ENCODE measurements around the gene CREB3.

DNA sequence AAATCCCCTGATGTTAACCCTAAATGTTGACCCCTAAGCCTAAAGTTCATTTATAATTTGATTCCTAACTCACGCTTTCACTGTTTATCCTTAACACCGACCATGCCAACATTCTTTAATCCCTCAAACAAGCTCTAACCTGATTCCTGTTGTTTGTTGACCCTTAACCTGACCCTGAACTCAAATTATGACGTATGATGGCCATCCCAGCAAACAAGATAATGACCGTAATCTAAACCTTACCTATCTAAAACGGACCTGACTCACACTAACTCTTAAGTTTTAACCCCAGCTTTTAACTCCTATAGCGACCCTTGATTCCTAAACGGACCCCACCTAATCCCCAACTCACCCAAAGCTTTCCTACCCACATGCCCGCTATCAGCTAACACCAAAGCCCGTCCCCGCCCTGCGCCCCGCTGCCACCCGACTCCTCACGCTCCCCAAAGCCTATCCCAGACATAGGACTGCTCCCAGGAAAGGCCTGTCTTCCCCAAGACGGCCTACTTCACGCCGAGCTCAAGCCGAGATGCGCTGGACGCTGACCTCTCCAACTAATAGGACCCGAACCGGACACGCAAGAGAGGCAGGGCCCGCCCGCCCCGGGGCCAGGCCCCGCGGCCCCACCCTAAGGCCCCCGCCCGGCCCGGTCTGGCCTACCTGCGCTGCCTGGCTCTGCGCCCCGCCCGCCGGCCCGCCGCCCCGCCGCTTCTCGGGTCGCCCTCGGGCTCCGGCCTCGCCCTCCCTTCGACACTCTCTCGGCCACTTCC is 866 bp upstream of the CREB3 start:
- TF ChIP-seq, protein P1, sequence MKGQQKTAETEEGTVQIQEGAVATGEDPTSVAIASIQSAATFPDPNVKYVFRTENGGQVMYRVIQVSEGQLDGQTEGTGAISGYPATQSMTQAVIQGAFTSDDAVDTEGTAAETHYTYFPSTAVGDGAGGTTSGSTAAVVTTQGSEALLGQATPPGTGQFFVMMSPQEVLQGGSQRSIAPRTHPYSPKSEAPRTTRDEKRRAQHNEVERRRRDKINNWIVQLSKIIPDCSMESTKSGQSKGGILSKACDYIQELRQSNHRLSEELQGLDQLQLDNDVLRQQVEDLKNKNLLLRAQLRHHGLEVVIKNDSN (CRISPR knock-in tag; IDR thresholded peaks at IDR 0.05), result no peak
- TF ChIP-seq DIDO1 (tag; IDR thresholded peaks at IDR 0.05; ENCODE audit: low read depth) (no peak), HCFC1 (IDR thresholded peaks at IDR 0.05; ENCODE audit: low read depth, low read length) (no peak; the same call in 1 of the 2 replicates), ZNF507 (tag; conservative IDR thresholded peaks at IDR 0.05) (no peak), ASH1L (IDR thresholded peaks at IDR 0.05; ENCODE audit: borderline replicate concordance, low read depth, partially characterized antibody) (no peak), SUPT5H (IDR thresholded peaks at IDR 0.05) (peak; percentile 62; the same call in 1 of the 2 replicates), ZNF316 (IDR thresholded peaks at IDR 0.05) (0 out of 2 replicates have a peak, but pooled peaks have one; percentile 5), POLR2AphosphoS5 (IDR thresholded peaks at IDR 0.05; ENCODE audit: control insufficient read depth, insufficient read depth, low read depth, low read length) (no peak; the same call in 1 of the 2 replicates), CHCHD3 (CRISPR knock-in tag; IDR thresholded peaks at IDR 0.05) (no peak), SRSF1 (IDR thresholded peaks at IDR 0.05; ENCODE audit: low read depth, low read length) (no peak)
- TF ChIP-seq, protein P2, sequence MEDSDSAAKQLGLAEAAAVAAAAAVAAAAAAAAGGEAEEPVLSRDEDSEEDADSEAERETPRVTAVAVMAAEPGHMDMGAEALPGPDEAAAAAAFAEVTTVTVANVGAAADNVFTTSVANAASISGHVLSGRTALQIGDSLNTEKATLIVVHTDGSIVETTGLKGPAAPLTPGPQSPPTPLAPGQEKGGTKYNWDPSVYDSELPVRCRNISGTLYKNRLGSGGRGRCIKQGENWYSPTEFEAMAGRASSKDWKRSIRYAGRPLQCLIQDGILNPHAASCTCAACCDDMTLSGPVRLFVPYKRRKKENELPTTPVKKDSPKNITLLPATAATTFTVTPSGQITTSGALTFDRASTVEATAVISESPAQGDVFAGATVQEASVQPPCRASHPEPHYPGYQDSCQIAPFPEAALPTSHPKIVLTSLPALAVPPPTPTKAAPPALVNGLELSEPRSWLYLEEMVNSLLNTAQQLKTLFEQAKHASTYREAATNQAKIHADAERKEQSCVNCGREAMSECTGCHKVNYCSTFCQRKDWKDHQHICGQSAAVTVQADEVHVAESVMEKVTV (CRISPR knock-in tag; IDR thresholded peaks at IDR 0.05), result no peak
- TF ChIP-seq, protein P3, sequence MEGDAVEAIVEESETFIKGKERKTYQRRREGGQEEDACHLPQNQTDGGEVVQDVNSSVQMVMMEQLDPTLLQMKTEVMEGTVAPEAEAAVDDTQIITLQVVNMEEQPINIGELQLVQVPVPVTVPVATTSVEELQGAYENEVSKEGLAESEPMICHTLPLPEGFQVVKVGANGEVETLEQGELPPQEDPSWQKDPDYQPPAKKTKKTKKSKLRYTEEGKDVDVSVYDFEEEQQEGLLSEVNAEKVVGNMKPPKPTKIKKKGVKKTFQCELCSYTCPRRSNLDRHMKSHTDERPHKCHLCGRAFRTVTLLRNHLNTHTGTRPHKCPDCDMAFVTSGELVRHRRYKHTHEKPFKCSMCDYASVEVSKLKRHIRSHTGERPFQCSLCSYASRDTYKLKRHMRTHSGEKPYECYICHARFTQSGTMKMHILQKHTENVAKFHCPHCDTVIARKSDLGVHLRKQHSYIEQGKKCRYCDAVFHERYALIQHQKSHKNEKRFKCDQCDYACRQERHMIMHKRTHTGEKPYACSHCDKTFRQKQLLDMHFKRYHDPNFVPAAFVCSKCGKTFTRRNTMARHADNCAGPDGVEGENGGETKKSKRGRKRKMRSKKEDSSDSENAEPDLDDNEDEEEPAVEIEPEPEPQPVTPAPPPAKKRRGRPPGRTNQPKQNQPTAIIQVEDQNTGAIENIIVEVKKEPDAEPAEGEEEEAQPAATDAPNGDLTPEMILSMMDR (IDR thresholded peaks at IDR 0.05 in 2 of 3, conservative IDR thresholded peaks at IDR 0.05 in 1 of 3; ENCODE audit: insufficient read depth in 2 of 3, low read depth in 1 of 3, low read length in 3 of 3), result no peak
- TF ChIP-seq, protein P4, sequence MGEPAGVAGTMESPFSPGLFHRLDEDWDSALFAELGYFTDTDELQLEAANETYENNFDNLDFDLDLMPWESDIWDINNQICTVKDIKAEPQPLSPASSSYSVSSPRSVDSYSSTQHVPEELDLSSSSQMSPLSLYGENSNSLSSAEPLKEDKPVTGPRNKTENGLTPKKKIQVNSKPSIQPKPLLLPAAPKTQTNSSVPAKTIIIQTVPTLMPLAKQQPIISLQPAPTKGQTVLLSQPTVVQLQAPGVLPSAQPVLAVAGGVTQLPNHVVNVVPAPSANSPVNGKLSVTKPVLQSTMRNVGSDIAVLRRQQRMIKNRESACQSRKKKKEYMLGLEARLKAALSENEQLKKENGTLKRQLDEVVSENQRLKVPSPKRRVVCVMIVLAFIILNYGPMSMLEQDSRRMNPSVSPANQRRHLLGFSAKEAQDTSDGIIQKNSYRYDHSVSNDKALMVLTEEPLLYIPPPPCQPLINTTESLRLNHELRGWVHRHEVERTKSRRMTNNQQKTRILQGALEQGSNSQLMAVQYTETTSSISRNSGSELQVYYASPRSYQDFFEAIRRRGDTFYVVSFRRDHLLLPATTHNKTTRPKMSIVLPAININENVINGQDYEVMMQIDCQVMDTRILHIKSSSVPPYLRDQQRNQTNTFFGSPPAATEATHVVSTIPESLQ (CRISPR knock-in tag; IDR thresholded peaks at IDR 0.05), result no peak
- TF ChIP-seq, protein P5, sequence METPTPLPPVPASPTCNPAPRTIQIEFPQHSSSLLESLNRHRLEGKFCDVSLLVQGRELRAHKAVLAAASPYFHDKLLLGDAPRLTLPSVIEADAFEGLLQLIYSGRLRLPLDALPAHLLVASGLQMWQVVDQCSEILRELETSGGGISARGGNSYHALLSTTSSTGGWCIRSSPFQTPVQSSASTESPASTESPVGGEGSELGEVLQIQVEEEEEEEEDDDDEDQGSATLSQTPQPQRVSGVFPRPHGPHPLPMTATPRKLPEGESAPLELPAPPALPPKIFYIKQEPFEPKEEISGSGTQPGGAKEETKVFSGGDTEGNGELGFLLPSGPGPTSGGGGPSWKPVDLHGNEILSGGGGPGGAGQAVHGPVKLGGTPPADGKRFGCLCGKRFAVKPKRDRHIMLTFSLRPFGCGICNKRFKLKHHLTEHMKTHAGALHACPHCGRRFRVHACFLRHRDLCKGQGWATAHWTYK (CRISPR knock-in tag; IDR thresholded peaks at IDR 0.05), result no peak
